NCI-H1436 treated with DMSO at 0.1 percent for 48 hours (cell line): Measurements from ENCODE around the gene DNMT3A.

Experiments
- DNase-seq: peaks from one replicate; lab custom pipeline; 2025; lab: John Stamatoyannopoulos, UW

The DNMT3A gene

DNA sequence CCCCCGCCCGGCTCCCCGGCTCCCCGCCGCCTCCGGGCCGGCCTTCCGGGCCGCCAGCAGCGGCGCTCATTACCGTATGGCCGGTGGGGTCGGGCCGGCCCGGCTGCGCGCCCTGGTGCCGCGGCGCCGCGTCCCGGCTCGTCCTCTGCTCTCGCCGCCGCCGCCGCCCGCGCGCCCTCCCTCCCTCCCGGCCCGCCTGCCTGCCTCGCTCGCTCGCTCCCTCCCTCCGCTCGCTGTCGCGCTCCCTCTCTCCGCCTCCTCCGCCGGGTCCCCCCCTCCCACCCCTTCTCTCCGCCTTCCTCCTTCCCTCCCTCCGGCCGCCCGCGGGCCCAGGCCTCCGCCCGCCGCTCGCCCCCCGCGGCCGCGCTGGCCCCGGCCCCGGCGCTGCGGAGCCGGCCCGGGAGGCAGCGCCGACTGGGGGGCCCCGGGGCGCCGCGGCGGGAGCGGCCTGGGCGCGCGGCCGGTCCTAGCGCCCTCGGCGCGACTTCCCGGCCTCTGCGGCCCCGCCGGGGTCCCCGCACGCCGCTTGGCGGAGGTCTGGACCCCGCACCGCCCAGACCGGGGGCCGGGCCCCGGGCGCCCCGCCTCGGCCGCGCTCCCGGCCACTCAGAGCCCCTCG lies at the start of gene DNMT3A:
TSS of gene DNMT3A (minus strand) at position 173 of the 619 bp plus-strand sequence. CDS start 27,941 bp downstream, outside the sequence.
- no peak for DNase-seq

DNA sequence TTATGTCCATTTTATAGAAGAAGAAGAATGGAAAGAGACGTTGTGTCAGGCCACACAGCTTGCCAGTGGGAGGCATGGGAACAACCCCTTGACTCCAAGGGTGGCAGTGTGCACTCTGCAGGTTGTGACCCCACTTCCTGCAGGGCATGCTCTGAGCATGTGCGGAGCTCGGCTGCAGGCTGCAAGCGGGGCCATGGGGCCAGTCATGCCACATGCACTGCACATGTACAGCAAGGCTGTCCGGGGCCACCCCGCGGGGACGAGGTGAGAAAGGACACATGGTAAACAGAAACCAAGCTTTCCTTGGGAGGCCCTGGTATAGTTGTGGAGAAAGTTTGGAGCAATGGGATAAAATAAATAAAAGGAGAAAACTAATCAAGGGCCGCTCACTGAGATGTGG lies 47.4 kb upstream of the DNMT3A start:
- no peak for DNase-seq

DNA sequence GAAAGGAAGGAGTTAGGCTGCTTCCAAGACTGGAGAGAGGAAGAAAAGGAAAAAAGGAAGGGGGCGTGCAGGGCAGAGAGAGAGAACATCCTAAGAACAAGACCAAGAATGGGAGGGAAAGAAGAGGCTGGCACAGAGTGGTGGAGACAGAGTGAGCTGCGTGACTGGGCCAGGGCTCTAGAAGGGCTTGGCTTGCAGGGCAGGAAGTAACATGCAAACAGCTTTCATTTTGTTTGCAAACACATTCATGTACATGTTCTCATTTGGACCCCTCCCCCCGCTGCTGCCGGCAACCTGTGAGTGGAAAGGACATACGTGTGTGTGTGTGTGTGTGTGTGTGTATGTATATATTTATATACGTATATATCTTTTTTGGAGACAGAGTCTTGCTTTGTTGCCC lies 46.8 kb upstream of the DNMT3A start:
- no peak for DNase-seq

DNA sequence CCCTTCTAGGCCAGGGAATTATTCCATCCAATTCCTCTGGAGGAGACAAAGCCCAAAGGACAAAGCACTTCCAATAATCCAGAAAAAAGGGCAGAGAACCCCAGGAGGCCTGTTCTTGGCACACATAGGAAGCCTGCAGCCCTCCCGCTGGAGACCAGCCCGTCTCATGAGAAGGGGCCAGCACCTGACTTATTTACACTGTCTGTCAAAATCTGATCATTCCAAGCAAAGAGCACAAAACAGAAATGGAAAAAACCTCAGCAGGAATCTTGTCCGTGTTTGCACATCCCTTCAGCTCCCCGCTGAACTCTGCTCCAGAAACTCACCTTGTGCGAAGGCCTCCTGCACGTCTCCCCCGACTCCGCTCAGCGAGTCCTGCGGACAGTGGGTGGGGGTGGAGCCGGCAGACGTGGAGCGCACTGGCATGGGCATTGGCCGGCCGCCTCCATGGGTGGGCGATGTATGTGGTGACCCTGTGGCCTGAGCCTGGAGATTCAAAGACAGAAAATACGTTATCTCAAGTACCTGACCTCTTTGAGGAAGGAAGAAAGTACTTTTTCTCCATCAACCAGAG lies 46.2 kb upstream of the DNMT3A start:
- DNase-seq, result no peak

DNA sequence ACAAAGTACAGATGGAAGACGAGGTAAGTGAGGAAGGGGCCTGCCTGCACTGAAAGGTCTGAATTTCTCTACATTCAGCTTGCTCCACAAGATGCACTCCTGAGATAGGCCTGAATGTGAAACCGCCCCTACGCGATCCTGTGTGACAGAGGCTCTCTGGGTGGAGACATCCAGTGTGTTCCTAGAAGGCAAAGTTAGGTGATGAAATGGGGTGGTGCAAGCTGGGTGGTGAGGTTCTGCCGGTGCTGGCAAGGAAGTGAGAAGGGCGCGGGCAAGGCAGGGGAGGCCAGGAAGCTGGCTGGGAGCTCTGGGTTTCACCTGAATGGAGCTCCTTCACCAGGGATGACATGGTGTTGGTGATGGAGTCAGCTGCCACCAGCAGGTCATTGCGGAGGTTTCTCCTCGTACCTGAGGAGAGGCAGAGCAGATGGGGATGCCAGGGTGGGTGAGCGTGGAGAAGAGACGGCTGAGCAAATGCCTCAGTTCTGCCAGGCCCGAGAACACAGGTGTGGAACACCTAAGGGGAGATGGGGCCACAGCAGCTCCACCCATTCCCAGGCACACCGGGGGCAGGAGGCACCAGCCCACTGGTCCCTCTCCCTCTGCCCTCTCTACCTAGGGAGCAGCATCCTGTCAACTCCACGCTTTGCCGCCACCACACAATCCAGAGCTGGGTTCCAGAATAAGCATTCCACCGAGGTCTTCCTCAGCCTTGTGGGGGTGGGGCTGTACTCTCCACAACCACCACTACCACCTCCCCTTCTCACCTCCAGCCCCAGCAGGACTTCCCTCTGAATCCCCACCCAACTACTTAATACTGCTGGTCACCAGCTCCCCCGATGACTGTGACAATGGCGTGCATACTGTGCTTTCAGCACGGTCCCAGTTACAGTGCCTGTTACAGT lies 45.5 kb upstream of the DNMT3A start:
- no peak for DNase-seq

DNA sequence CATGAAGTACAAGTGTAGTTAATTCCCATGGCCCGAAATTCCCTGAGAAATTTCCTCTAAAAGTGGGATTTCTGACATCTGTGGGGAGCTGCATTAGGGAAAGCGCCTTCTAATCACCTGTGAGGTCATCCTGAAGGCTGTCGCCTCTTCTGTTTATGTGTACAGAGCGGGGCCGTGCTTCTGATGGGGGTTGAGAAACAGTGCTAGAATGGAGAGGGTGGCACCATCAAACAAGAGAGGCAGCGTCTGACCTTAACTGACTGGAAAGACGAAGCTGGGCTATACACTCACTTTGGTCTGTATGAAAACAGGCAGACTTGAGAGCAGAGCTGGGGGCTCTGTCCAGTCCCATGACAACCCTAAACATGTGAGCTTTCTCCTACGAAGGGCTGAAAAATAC lies 44.2 kb upstream of the DNMT3A start:
- no peak for DNase-seq

DNA sequence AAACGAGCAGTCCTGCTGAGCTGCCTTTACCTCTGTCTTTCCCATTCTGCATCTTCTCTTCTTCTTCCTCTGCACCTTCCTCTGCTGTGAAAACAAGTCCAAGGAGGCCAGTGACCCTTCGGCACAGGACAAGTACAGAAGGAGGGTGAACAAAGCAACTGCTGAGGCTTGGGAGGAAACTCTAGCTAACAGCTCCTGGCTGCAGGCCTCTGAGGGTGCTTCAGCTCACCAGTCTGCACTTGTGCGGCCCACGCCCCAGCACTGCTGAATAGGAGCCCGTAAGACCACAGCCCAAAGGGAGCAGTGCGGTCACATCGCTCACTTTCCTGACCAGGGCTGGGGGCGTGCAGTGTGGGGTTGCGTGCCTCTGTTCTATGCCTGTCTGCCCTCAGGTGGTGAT lies 42.1 kb upstream of the DNMT3A start:
- no peak for DNase-seq

DNA sequence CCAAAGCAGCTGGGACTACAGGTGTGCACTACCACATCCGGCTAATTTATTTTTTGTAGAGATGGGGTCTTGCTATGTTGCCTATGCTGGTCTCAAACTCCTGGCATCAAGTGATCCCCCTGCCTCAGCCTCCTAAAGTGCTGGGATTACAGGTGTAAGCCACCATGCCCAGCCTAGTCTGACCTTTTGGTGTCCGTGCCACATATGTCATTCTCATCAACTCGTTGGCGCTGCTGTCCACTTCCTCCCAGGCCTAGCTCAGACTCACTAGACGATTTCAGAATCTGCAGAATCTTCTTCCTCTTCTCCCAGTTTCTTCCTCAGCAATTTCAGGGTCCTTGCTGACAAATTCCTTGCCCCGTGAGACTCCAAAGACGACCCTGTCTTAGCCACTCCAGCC lies 39.8 kb upstream of the DNMT3A start:
- DNase-seq, result no peak

DNA sequence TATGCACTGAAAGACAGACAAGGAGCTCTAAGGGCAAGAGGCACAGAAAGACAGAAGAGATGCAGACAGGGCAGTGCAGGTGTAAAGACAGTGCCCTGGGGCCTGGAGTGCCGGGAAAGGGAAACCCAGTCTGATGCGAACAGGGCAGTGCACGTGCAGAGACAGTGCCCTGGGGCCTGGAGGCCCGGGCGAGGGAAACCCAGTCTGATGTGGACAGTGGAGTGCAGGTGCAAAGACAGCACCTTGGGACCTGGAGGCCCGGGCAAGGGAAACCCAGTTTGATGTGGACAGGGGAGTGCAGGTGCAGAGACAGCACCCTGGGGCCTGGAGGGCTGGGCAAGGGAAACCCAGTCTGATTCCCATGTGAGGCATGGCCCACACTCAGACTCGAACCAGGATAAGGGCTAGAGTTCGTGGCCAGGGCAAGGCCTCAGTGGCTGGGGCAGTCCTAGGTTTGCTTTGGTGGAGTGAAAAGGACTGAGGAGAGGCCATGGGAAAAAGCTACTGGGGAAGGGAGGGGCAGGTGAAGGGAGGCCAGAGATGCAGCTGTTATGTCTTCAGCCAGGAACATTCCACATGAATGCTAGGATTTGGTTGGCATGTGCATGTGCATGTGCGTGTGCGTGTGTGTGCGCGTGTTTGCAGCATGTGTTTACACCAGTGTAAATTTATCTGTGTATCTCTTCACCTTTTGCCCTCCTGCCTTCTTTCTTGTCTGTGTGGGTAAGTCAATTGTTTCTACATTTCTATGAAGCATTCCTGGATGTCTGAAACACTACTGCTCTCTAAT lies 39.1 kb upstream of the DNMT3A start:
- DNase-seq, result no peak

DNA sequence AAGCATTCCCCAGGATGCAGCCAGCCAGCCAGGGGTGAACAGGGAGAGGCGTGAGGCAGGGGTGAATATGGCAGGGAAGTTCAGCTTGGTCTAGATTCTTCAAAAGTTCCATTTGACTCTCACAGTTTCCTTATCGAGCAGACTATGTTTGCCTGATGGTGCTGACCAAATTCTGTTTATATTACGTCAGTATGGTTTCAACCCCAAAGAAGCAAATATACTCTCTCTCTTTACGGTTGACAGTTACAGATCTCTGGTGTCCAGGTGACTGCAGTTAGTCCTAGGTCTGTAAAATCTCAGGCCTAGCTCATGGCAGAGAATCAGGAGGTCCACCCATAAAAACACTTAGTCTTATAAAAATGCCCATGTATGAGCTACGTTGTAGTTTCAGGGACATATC lies 38.3 kb upstream of the DNMT3A start:
- no peak for DNase-seq

DNA sequence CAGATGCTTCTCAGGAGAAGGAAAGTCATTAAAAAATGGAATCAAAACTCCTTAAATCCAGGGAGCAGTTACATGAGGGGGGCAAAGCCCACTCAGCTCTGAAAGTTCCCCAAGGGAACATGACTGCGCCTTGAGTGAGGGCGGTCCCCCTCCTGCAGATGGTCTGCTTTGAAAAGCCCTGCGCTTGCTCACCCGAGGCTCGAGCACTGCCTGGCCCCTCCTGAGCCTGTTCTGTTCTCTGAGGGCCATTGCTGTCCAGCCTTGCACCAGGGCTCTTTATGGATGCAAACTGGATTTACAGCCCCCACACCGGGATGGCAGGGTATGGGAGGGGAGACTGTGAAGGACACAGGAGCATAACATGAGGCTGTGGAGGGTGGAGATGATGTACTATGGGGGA lies 37.8 kb upstream of the DNMT3A start:
- DNase-seq, result no peak

DNA sequence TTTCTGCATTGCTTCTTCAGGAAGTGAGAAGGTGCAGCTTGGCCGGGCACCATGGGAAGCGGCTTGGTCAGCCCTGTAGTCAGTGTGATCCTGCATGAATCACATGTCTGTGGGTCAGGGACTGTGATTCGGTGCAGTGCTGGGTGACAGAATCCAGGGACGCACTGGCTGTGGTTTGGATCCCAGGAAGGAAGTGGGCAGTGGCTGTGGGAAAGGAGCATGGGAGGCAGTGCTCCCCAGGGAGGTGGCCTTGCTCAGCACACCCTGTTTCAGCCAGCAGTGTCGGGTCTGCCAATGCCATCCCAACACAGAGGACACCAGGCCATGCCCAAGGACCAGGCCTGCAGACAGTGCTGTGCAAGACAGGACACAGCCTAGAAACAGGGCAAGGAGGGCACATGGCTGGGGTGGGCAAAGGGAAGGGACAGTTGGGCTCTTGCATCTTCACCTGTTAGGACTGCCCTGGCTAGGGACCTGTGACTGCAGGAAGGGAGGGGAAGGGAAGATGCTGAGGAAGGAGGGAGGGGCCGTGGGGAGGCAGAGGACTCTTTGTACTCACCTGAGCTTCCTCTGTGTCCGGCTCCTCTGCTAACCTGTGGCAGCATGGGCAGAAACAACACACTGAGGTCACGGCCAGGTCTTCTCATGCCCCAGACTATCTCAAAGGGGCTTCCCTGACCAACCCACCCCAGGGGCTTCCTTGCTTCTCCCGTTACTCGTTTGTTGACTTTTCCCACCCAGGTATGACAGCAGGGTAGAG lies 37.2 kb upstream of the DNMT3A start:
- no peak for DNase-seq

DNA sequence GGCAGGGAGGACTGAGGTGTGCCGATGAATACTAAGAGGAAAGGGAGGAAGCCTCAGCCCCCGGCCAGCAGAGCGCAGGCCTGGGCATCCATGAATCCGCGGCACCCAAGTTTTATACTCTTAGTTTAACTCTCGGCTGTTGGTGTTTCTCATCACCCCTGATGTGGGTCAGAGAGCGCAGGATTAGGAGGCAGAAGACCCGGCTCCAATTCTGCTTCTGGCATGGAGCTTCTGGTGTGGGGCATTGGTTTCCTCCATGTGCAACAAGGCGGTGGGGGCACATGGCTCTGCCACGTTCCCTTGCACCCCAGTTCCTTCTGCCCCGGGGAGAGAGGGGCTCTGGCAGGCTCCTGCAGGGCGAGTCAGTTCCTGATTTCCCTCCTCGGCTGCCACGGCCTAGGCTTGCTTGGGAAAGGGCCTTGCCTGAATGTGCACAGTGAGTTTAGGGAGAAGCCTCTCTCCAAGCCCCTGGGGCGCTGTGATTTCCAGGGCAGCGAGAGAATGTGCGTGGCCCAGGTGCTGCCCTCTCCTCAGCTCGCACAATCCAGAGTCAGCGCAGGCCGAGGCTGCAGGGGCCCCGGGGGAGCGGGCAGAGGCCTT lies 36.2 kb upstream of the DNMT3A start:
- no peak for DNase-seq

DNA sequence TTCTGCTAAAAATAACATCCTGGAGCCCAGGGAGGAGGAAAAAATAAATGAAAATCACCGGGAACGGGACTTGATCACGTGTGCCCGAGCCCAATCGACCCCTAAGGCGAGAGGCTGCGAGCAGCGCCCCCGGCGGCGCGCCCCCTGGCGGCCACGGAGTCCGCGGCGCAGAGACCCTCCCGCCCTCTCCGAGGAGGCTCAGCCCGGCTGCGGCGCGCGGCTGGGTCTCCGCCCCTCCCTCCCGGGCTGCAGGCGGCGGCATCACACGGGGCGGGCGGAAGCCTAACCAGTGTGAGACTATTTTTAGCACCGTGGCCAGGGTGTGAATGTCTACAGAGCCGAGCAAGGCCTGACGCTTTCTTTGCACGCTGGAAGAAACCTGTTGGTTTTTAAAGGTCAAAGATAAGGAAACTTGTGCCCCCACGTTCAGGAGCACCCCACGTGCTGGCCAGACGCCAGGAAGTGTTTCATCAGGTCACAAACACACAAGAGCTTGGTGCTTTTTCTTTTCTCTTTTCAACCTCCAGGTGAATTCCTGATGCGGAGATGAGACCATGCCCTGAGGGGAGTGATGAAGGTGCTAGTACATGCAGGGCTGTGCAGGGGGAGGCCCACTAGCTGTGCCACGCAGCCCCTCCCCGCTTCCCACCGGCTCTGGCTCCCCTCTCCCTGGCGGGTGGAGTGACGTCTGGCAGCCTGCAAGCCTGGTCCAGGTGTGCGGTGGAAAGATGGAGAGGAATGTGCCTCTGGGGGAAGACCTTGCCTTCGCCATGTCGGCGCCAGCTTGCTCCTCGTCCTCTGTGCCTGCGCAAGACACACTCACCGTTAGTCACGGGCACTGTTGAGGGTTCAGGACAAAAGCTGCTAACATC lies 35.3 kb upstream of the DNMT3A start:
- DNase-seq, result peak; percentile 40

DNA sequence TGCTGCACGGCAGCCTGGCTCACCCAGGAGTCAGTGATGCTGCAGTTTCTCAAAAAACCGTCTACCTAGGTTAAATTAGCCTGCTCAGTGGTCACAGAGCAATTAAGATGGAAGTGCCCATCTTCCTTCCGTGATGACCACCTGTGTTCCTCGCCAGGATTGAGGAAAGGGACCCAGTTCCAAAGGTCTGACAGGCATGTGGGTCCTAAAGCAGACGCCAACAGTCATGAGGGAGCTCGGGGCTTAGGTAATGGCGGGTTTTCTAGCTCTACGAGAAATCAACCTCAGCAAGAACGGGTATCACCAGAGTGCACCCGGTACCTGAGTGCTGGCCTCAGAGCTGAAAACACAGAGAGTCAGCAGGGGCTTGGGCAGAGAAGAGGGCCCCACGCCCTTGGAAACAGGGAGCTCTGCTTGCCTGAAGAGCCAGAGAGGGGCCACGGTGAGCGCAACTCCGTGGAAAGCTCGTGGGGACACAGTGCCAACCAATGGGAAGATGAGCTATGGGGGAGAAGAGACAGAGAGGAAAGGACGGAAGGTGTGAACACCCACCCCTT lies 34.3 kb upstream of the DNMT3A start:
- no peak for DNase-seq

DNA sequence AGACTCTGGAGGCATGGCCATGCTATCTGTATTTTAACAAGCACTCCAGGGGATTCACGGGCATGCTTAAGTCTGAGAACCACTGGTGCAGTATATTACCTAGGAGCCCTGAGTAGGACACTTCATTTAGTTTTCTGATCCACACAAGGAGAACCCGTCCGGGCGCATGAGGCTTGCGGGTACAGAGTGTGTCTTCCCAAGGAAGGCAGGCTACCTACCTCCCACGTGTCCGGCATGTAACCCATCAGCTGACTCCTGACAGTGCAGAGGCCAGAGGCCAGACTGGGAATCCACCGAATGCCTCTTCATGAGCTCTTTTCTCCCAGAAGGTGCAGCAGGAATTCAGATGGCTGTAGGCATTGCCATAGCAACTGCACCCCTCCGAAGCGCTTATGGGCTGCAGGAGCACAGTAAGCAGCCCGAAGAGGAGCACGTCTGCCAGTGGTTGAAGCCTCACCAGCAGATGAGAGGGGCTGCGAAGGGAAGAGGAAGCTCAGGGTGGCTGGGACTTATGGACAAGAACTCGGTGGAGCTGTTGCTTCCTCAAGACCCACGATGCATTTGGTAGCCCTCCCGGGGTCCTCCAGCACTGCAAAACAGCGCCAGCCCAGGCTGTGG lies 33.8 kb upstream of the DNMT3A start:
- no peak for DNase-seq

DNA sequence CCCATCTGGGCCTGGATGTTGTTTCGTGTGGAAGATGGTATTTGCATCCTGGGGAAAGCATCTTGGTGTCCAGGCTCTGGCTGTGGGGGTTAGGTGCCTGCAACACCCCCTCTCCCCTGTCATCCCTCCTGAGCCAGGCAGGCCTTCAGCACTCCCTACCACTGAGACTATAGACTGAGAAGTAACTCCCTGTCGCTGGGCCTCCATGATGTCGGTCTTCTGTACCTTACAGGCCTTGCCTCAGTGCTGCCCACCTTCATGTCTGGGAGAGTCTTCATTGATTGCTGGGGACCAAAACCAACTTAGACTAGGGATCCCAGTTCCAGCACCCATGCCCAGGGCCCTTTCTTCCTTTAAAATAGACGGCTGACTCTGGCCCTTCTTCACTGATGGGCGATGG lies 33.1 kb upstream of the DNMT3A start:
- DNase-seq, result no peak

DNA sequence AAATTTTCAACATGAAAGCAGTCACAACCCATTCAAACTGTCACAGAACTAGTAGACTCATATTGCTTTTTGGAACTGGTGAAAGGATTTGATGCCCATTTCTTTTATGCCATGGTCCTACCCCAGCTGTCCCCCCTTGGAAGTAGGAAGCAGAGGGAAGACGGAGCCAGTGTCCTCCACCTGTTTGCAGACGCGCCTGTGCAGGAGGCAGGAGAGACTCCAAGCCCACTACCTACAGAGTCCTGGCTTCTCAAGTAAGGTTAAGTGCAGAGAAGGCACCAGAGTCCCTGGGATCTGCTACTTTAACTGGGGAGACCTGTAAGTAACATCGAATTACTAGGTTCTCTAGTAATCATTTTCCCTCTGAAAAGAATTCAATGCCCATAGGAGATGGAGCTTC lies 32.7 kb upstream of the DNMT3A start:
- DNase-seq, result no peak

DNA sequence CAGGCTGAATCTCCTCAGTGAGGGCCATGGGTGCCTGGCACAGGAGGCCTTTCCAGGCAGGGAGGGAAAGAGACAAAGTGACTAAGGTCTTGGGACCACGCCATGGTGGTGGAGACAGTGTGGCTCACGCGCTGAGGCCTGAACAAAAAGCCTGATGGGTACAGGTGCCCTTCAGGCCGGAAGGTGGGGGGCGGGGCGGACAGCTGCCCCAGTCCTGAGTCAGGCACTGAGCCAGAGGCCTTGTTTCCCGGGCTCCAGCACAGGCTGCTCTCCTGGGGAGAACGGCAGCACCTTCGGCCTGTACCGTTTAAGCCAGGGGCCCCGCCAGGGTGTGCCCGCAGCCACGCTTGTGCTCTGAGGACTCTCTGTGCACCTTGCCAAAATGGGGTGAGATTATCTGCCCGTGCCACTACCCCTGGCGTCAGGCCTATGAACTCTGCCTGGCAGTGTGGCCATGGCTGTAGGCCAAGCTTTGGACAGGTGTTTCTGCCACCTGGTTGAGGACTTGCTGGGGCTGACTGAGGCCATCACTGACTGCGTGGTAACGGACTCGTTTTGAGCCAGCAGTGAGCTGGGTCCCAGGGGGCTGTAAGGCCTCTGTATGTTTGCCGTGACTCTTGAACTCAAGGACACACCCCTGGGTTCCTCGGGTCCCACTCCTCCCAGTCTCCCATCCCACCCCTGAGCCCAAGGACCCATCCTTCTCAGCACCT lies 31.7 kb upstream of the DNMT3A start:
- no peak for DNase-seq
